GM18870 (cell line): ENCODE measurements around the gene TET3.

Experiments used
- ATAC-seq: cut with Tn5 transposase; IDR thresholded peaks from one replicate; pipeline ENCODE4 v1.9.1; 2021; ENCODE audit warnings: moderate library complexity; ENCODE audit not compliant: unreplicated experiment

The TET3 gene

GRCh38 chr2:73985308-73986084, 786 bp downstream of the TET3 start:
- ATAC-seq = peak; percentile 46

DNA sequence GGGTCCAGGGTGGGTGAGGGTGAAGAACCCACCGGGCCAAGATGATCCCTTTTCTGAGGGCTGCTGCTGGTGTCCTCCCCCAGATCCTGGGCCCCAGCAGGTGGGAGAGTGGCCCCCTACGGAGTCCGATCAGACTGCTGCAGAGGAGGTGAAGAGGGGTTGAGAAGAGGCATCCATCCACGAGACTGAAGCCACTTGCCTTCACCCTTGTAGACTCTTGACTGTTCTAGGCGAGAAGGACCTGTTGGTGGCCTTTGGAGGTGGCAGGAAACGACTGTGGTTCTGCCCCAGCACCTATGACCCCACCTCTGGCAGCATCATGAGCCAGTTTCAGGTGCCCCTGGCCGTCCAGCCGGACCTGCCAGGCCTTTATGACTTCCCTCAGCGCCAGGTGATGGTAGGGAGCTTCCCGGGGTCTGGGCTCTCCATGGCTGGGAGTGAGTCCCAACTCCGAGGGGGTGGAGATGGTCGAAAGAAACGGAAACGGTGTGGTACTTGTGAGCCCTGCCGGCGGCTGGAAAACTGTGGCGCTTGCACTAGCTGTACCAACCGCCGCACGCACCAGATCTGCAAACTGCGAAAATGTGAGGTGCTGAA, 1.5 kb downstream of the TET3 start:
- no peak for ATAC-seq

- no peak for ATAC-seq
These were observed 2.6 kb downstream of the TET3 start for GRCh38 chr2:73987109-73987947.

- ATAC-seq = no peak
These were observed 3.4 kb downstream of the TET3 start for GRCh38 chr2:73987948-73988700.

GRCh38 chr2:73989972-73990371, 5.3 kb downstream of the TET3 start:
- no peak for ATAC-seq

DNA sequence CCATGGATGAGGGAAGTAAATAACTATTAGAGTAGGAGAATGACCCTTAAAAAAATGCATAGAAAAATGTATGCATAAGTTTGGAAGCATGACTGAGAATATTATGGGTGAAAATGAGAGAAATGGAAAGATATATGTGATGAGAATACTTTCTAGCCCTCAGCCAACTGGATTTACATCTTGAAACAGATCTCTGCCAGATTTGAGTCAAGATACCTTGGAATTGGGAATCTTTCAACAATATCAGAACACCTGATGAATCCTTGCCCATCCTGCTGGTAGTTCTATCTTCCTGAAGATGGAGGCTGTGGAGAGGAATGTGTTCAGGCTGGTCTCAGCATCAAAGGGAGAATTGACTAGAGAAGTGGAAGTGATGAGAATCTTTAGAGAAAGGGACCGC, 5.8 kb downstream of the TET3 start:
- ATAC-seq = no peak

GRCh38 chr2:73992036-73992435, 7.3 kb downstream of the TET3 start:
- no peak for ATAC-seq

DNA sequence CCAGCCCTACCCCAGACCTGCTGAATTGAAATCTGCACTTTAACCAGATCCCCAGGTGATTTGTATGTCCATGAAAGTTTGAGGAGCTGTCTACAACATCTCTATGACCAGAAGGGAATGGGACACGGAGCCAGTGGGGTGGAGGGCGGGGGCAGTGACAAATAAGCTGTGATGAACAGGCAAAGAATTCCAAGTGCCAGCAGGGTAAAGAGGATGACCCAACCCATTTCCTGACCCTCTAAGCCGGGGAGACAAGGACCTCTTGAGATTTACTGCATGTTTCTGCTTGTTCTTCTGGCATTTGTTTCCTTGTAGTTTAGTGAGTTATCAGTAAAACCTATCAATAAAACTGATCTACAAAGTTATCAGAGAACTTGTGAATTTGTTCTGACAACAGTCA, 8.7 kb downstream of the TET3 start:
- ATAC-seq = no peak

- no peak for ATAC-seq
These were observed 9.1 kb downstream of the TET3 start for GRCh38 chr2:73993778-73994177.

GRCh38 chr2:73994178-73994831, 9.6 kb downstream of the TET3 start:
- no peak for ATAC-seq

- ATAC-seq = no peak
These were observed 11.1 kb downstream of the TET3 start for GRCh38 chr2:73995810-73996209.

DNA sequence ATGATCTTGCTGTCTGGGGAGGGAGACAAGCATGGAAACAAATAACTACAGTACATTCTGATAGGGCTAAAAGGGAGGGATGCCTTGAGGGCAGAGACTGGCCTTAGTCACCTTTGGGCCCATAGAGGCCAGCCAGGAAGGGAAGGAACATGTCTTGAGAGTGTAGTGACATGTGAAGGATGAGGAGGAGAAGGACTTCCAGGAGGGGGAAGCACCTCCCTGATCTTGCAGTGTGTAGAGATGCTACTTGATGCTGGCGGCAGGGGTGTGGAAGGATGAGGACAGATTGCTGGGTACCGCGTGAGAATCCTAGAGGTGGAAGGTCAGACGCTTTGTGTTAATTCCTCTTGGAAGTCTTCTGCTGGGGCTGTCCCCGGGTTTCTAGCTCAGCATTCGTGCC, 13.1 kb downstream of the TET3 start:
- ATAC-seq = no peak

DNA sequence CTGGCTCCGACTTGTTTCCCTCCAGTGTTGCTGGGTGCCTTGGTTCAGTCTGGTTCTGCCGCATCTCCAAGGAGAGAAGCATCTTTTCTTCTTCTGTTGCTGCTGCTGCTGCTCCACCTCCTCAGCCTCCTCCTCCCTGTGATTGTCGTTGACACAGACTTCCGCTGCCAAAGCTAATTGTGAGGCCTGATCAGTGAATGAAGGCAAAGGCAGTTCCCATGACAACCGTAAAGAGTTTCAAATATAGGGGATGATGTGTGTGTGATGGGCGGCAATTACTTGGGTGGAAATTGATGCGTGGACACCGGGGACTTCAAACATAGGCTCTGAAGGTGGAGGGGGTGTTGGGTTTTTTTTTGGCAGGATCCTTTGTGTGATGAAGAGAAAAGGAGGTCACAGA, 13.7 kb downstream of the TET3 start:
- no peak for ATAC-seq

DNA sequence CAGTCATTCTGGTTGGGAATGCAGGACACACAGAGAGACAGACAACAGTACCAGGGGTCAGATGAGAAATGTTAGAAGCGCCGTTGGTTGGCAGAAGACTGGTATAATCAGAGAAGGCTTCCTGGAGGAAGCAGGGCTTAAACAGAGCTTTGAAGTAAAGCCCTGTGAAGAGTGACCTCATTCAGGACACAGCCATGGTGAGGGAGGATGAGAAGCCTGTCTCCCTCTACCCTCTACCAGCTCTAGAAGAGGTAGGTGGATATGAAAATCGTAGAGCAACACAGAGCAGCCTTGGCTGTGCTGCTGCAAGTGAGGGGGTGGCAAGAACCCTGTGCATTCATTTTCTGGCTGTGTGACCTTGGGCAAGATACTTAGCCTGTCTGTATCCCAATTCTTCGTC, 14.2 kb downstream of the TET3 start:
- no peak for ATAC-seq

GRCh38 chr2:73999881-74000597, 15.3 kb downstream of the TET3 start:
- no peak for ATAC-seq

- no peak for ATAC-seq
These were observed 16.0 kb downstream of the TET3 start for GRCh38 chr2:74000666-74001065.

- no peak for ATAC-seq
These were observed 16.4 kb downstream of the TET3 start for GRCh38 chr2:74001121-74001520.

DNA sequence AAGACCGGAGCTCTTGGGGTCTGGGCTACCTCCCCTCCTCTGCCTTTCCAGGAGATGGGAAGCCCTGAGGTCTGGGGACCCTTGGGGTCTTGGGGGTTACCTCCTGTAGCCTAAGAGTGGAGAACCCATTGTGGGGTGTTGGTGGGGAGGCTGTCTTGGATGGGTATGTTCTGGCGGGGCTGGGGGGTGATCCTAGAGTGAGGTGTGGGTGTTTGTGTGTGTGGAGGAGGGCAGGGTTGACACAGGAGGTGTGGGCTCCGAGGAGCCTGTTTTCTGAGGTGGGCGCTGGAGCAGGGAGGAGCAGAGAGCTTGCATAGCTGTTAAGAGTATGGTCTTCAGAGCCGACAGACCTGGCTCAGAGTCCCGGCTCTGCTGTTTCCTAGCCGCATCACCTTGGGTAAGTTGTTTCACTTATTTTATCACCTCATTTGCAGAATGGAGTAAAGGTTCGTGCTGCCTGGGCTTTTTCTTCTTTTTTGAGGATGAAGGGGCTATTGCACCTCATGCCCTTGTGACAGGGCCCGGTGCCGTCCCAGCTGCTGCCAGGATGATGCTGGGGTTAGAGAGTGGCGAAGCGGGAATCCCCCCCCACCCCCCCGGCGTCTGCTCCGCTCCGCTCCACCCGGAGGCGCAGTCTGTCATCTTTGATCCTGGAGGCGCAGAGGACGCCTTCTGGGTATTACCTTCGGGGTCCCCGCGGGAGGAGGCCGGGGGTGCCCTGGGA, 17.2 kb downstream of the TET3 start:
- ATAC-seq = peak; percentile 41
